ENCODE results near the gene GNG4.

GNG4 gene

DNA sequence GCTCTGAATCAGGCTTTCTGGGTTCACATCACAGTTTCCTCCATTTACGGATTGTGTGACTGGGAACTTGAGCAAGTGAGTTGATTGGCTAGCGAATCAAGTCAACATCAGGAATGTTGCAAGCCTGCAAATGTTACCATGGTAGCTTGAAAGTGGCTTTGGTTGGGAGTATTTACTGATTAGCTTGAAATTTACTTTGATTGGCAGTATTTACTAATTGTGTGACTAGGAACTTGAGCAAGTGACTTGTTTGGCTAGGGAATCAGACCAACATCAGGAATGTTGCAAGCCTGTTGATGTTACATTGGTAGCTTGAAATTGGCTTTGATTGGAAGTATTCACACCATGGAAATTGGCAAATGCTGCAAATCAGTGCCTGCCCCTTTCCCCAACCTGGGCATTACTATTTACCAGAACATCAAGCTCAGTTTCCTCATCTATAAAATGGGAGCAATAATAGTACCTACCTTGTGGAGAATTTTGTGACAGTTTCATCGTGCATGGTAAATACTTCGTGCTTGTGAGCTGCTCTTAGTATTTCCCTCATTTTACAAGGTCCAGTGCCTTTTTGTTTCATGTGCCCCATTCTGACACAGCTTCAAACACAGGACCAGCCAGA, 122.3 kb downstream of the GNG4 start:
- 82 to 89% methylated on average over 4 of the region's 4 CpGs for WGBS, 2 experiments (ENCODE audit: insufficient coverage in 2 of 2)
- Histone ChIP-seq H3K4me3 (ENCODE audit: extremely low read depth, insufficient read depth, low read length, poor library complexity, severe bottlenecking) (no peak overlapping the region), H3K9me3 (ENCODE audit: control insufficient read depth, low read length) (no peaks in the 10 kb centered on the region), H3K27ac (ENCODE audit: low read depth, low read length, severe bottlenecking) (no peak overlapping the region), H3K4me1 (ENCODE audit: control insufficient read depth, insufficient read depth, low read length, poor library complexity, severe bottlenecking) (no peaks in the 10 kb centered on the region), H3K36me3 (ENCODE audit: control insufficient read depth, insufficient read depth, low read length) (no peaks in the 10 kb centered on the region)

GRCh38 chr1:235525314-235525713, 124.3 kb downstream of the GNG4 start:
- no peaks in the 10 kb centered on the region for H3K9me3 ChIP-seq (ENCODE audit: control insufficient read depth, low read length)
- no peaks in the 10 kb centered on the region for H3K36me3 ChIP-seq (ENCODE audit: control insufficient read depth, insufficient read depth, low read length)
- H3K4me1 ChIP-seq (ENCODE audit: control insufficient read depth, insufficient read depth, low read length, poor library complexity, severe bottlenecking): no peaks in the 10 kb centered on the region
- H3K4me3 ChIP-seq (ENCODE audit: extremely low read depth, insufficient read depth, low read length, poor library complexity, severe bottlenecking): no peak overlapping the region
- no peak overlapping the region for H3K27ac ChIP-seq (ENCODE audit: low read depth, low read length, severe bottlenecking)
- WGBS, 2 experiments (ENCODE audit: insufficient coverage in 2 of 2): 59 to 67% methylated on average over 4 of the region's 4 CpGs

DNA sequence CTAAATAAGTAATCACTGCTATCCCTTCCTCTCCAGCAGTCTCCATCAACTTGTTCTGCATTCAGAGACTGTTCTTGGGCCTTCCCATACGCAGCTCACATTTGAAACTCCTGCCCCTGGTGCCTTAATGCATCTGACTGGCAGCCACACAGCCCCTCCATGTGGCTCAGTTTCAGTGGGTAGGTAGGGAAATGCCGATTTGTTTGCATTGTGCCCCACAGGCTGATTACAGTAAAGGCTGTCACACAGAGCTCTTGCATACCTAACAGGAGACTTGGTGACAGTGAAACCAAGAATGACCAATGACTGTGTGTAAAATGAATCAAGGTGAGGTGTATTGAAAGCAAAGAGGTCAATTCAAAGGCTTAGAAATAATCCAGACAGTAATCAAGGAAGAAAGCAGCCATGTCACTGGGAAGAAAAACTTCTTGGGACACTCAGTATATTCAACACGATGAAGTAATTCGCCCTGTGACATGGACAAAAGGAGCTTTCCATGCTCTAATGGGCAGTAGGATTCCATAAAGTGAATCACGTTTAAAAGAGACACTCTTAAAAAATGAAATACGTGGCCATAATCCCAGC, 132.6 kb downstream of the GNG4 start:
- Histone ChIP-seq H3K9me3 (ENCODE audit: control insufficient read depth, low read length) (no peaks in the 10 kb centered on the region), H3K27ac (ENCODE audit: low read depth, low read length, severe bottlenecking) (no peak overlapping the region), H3K4me3 (ENCODE audit: extremely low read depth, insufficient read depth, low read length, poor library complexity, severe bottlenecking) (no peak overlapping the region), H3K4me1 (ENCODE audit: control insufficient read depth, insufficient read depth, low read length, poor library complexity, severe bottlenecking) (no peaks in the 10 kb centered on the region), H3K36me3 (ENCODE audit: control insufficient read depth, insufficient read depth, low read length) (no peaks in the 10 kb centered on the region)
- WGBS, 2 experiments (ENCODE audit: insufficient coverage in 2 of 2): 91 to 93% methylated on average over 5 of the region's 6 CpGs

- Histone ChIP-seq H3K36me3 (ENCODE audit: control insufficient read depth, insufficient read depth, low read length) (no peaks in the 10 kb centered on the region), H3K4me1 (ENCODE audit: control insufficient read depth, insufficient read depth, low read length, poor library complexity, severe bottlenecking) (no peaks in the 10 kb centered on the region), H3K4me3 (ENCODE audit: extremely low read depth, insufficient read depth, low read length, poor library complexity, severe bottlenecking) (no peak overlapping the region), H3K9me3 (ENCODE audit: control insufficient read depth, low read length) (no peaks in the 10 kb centered on the region), H3K27ac (ENCODE audit: low read depth, low read length, severe bottlenecking) (no peak overlapping the region)
- 95% methylated on average over 3 to 4 of the region's 5 CpGs for WGBS, 2 experiments (ENCODE audit: insufficient coverage in 2 of 2)
These were observed 133.6 kb downstream of the GNG4 start for GRCh38 chr1:235515844-235516512.

DNA sequence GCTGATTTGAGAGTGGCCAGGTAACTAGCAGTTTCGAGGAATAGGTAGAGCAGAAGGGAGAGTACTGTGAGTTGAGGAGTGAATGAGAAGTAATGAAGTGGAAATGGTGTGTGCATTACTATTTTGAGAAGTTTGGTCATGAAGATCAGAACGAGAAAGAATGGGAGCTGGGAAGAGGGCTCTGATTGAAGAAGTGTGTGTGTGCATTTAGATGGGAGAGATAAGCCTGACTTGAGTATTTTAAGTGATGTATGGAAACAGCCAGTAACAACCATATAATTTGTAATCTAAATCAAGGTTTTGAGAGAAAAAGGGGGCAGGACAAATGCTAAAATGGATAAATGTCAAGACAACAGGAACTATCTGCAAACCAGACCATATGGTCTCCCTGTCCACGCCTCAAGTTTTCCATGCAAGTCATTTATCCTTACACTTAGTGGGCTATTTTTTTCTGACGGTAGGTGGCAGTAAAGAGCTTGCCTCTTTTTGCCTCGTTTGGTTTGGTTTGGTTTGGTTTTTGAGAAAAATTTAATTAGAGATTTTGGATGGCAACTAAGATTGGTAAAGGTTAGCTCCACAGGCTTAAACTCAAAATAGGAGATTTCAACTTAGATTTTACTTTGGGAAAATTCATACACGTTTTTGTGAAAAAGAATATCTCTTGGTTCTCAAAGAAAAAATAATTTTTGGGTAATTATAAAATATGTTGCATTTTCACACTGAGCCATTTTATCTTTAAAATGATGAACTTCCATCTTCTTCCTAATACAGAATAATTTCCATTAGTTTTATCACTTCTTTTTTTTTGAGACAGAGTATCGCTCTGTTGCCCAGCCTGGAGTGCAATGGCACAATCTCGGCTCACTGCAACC, 135.9 kb downstream of the GNG4 start:
- no peak overlapping the region for H3K4me3 ChIP-seq (ENCODE audit: extremely low read depth, insufficient read depth, low read length, poor library complexity, severe bottlenecking)
- no peaks in the 10 kb centered on the region for H3K9me3 ChIP-seq (ENCODE audit: control insufficient read depth, low read length)
- H3K4me1 ChIP-seq (ENCODE audit: control insufficient read depth, insufficient read depth, low read length, poor library complexity, severe bottlenecking): no peaks in the 10 kb centered on the region
- no peak overlapping the region for H3K27ac ChIP-seq (ENCODE audit: low read depth, low read length, severe bottlenecking)
- H3K36me3 ChIP-seq (ENCODE audit: control insufficient read depth, insufficient read depth, low read length): no peaks in the 10 kb centered on the region
- WGBS, 2 experiments (ENCODE audit: insufficient coverage in 2 of 2): 74 to 83% methylated on average over 4 of the region's 8 CpGs

DNA sequence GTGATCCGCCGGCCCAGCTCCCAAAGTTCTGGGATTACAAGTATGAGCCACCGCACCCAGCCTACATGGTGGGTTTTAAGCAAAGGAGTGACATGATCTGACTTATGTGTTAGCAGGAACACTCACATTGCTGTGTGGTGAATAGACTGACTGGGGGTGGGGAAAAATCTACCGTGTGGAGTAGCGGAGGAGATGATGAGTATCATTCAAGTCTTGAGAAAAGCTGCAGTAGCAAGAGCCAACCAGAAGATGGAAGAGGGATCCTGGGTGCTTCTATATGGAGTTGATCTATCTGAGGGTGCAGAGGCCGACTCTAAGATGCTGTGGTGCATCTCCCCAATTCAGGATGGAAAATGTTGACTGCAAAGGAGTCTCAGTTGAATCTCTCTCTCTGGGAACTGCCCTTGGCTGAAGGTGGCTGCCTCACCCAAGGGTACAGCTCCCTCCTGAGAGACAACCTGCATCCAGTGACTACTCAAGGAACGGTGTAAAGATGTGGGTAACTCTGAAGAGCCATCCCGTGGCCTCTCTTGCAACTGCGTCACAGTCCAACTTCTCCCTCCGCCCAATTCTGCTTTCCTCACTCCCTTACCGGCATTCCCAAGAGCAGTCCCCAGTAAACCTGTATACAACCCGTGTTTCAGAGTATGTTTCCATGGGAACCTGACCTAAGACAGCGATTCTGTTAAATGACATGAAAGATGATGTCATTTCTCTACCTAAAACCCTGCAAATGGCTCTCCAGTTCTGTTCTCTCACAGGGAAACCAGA, 137.9 kb downstream of the GNG4 start:
- no peak overlapping the region for H3K4me3 ChIP-seq (ENCODE audit: extremely low read depth, insufficient read depth, low read length, poor library complexity, severe bottlenecking)
- no peaks in the 10 kb centered on the region for H3K4me1 ChIP-seq (ENCODE audit: control insufficient read depth, insufficient read depth, low read length, poor library complexity, severe bottlenecking)
- no peaks in the 10 kb centered on the region for H3K36me3 ChIP-seq (ENCODE audit: control insufficient read depth, insufficient read depth, low read length)
- 76 to 83% methylated on average over 12 to 13 of the region's 13 CpGs for WGBS, 2 experiments (ENCODE audit: insufficient coverage in 2 of 2)
- H3K9me3 ChIP-seq (ENCODE audit: control insufficient read depth, low read length): no peaks in the 10 kb centered on the region
- H3K27ac ChIP-seq (ENCODE audit: low read depth, low read length, severe bottlenecking): no peak overlapping the region

DNA sequence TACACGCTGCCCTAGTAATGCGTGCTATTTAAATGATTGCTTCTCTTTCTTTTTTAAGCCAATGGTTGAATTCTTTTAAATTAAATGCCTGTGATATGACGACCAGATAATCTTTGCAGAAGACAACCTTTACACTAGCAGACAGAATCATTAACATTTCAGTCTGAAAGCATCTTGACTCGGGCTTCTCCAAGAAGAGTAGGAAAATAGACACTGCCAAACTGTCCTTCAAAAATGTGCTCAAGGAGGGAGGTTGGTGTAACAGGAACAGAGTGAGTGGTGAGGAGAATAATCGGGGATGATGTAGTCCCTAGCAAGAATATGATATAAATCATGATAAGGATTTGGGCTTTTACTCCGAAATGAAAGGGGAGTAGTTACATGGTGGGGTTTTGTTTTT, 138.8 kb downstream of the GNG4 start:
- 100% methylated on average over 2 of the region's 6 CpGs for WGBS, 2 experiments (ENCODE audit: insufficient coverage in 2 of 2)
- no peaks in the 10 kb centered on the region for H3K9me3 ChIP-seq (ENCODE audit: control insufficient read depth, low read length)
- no peaks in the 10 kb centered on the region for H3K36me3 ChIP-seq (ENCODE audit: control insufficient read depth, insufficient read depth, low read length)
- no peaks in the 10 kb centered on the region for H3K4me1 ChIP-seq (ENCODE audit: control insufficient read depth, insufficient read depth, low read length, poor library complexity, severe bottlenecking)
- no peak overlapping the region for H3K27ac ChIP-seq (ENCODE audit: low read depth, low read length, severe bottlenecking)
- H3K4me3 ChIP-seq (ENCODE audit: extremely low read depth, insufficient read depth, low read length, poor library complexity, severe bottlenecking): no peak overlapping the region

- Histone ChIP-seq H3K4me3 (ENCODE audit: extremely low read depth, insufficient read depth, low read length, poor library complexity, severe bottlenecking) (no peak overlapping the region), H3K36me3 (ENCODE audit: control insufficient read depth, insufficient read depth, low read length) (no peaks in the 10 kb centered on the region), H3K9me3 (ENCODE audit: control insufficient read depth, low read length) (no peaks in the 10 kb centered on the region), H3K27ac (ENCODE audit: low read depth, low read length, severe bottlenecking) (no peak overlapping the region), H3K4me1 (ENCODE audit: control insufficient read depth, insufficient read depth, low read length, poor library complexity, severe bottlenecking) (no peaks in the 10 kb centered on the region)
- WGBS, 2 experiments (ENCODE audit: insufficient coverage in 2 of 2): 81 to 100% methylated on average over 2 of the region's 3 CpGs
These were observed 142.0 kb downstream of the GNG4 start for GRCh38 chr1:235507623-235508022.

DNA sequence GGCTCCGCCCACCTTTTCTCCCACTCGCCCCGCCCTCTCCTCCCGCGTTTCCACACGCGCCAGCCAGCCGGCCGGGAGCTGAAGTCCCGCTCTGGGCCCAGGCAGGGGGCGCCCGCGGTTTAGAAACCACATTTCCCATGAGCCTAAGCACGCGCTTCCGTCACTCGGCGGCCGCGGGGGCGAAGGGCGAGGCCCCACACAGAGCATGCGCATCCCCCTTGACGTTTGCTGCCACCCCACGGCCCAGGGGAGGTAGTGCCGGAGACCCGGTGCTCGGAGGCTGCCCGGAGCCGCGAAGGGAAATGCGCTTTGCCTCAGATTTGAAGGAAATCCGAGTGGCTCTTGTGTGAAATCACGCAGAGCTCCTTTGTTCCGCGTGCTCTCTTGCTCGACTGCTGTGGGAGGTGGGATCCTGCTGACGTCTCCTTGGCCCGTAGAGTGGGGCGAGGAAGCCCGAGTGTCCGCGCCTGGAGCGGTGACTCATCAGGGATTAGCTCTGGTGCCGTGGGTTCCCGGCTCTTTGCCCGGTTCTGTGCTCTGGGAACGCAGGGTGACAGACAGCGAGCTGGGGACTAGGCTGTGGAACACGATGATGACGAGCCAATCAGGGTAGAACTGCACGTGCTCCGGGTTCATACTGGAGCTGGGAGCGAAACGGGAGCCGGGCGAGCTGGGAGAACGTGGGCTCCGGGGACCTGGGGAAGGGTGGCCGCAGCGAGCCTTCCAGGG, 144.9 kb downstream of the GNG4 start:
- Histone ChIP-seq H3K27ac (ENCODE audit: low read depth, low read length, severe bottlenecking) (peak overlapping the region; percentile 98), H3K4me1 (ENCODE audit: control insufficient read depth, insufficient read depth, low read length, poor library complexity, severe bottlenecking) (no peaks in the 10 kb centered on the region), H3K36me3 (ENCODE audit: control insufficient read depth, insufficient read depth, low read length) (peaks cover under 1% of the 10 kb centered on the region), H3K4me3 (ENCODE audit: extremely low read depth, insufficient read depth, low read length, poor library complexity, severe bottlenecking) (peak overlapping the region; percentile 70), H3K9me3 (ENCODE audit: control insufficient read depth, low read length) (no peaks in the 10 kb centered on the region)
- 0 to 1% methylated on average over 52 to 61 of the region's 61 CpGs for WGBS, 2 experiments (ENCODE audit: insufficient coverage in 2 of 2)

DNA sequence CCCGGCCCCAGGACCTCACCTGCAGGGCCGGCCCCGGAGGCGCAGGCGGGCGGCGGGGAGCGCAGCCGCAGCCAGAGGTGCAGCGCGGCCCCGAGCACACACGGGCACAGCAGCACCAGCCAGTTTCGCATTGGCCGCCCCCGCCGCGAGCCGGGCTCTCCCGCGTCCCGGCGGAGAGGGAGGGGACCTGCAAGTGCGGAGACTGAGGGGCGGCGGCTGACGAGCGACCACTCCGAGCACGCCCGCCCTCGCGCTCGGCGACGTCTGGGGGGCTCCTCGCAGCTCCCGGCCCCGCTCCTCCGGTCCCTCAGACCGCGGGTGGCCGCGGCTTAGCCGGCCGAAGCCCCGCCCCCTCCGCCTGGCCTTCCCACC, 145.5 kb downstream of the GNG4 start, which contains the start of gene B3GALNT2:
Gene B3GALNT2, minus strand, starts transcription at position 331 of the 372 bp plus-strand sequence. Its CDS starts 200 bp downstream, at position 131.
- Histone ChIP-seq H3K4me3 (ENCODE audit: extremely low read depth, insufficient read depth, low read length, poor library complexity, severe bottlenecking) (peak within 1 kb of the TSS; percentile 70), H3K4me1 (ENCODE audit: control insufficient read depth, insufficient read depth, low read length, poor library complexity, severe bottlenecking) (no peaks in the 10 kb centered on the region), H3K9me3 (ENCODE audit: control insufficient read depth, low read length) (no peaks in the 10 kb centered on the region), H3K36me3 (ENCODE audit: control insufficient read depth, insufficient read depth, low read length) (peaks cover 5% of the 10 kb centered on the region), H3K27ac (ENCODE audit: low read depth, low read length, severe bottlenecking) (peak within 1 kb of the TSS; percentile 98)
- 0% methylated on average over 44 to 48 of the region's 48 CpGs for WGBS, 2 experiments (ENCODE audit: insufficient coverage in 2 of 2)
